ELR (cell line): Measurements from ENCODE around the gene VDAC1.

Experiments used
- DNase-seq: peaks from one replicate; pipeline ENCODE4 v3.0.0-alpha.2; 2015; ENCODE audit warnings: low read depth

The VDAC1 gene

GRCh38 chr5:133926489-133927299, 78.1 kb downstream of the VDAC1 start:
- DNase-seq: no peak

GRCh38 chr5:133925866-133926488, 78.8 kb downstream of the VDAC1 start:
- DNase-seq: peak; percentile 83

- no peak for DNase-seq
These were observed 79.5 kb downstream of the VDAC1 start for GRCh38 chr5:133925269-133925668.

GRCh38 chr5:133924221-133924920, 80.4 kb downstream of the VDAC1 start:
- no peak for DNase-seq

GRCh38 chr5:133921979-133922378, 82.8 kb downstream of the VDAC1 start:
- DNase-seq: no peak
